ENCODE results near the gene DCAKD.

Gene DCAKD

GRCh38 chr17:45051060-45051719, at the start of gene DCAKD:
TSS of gene DCAKD (minus strand) at chr17:45051632. CDS start at chr17:45034885, 16,747 bp downstream.
- peak within 1 kb of the TSS; percentile 81 for H3K4me3 ChIP-seq (ENCODE audit: low read depth, low read length)
- DNase-seq (ENCODE audit: low read depth), result peak; percentile 88

GRCh38 chr17:45098869-45099616, 47.6 kb upstream of the DCAKD start:
- peak; percentile 42 for DNase-seq (ENCODE audit: low read depth)

DNA sequence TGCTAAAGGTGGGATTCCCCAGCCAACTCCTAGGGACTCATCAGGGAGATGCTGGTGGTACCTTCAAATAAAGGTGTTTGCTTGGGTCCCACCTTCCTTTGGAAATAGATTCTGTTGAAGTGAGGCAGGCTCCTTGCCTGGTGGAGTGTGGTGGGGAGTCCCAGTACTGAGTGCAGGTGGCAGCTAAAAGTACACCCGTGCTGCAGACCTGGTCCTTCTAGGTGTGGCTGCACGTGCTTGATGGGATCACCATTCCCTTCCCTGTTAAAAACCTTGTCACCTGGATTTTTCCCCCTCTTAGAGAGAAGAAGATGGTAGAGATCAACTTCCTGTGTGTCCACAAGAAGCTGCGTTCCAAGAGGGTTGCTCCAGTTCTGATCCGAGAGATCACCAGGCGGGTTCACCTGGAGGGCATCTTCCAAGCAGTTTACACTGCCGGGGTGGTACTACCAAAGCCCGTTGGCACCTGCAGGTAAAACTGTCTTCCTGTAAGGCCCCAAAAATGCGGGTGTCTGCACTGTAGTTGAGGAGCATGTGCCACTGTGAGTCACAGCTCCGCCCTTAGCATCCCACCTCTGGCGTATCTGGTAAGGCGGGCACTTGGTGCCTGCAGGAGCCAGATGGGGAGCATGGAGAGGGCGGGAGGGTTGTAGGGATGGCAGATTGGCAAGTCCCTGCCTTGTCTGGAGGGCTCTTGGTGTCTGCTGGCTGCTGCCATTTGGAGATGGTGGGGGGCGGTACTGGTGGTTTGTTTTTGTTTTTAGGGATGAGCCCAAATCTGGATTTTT, 46.8 kb upstream of the DCAKD start:
- no peak overlapping the region for H3K4me3 ChIP-seq (ENCODE audit: low read depth, low read length)
- no peak for DNase-seq (ENCODE audit: low read depth)

More at GRCh38 chr17:45098869-45099616, 47.6 kb upstream of the DCAKD start:
- H3K4me3 ChIP-seq (ENCODE audit: low read depth, low read length), result no peak overlapping the region

DNA sequence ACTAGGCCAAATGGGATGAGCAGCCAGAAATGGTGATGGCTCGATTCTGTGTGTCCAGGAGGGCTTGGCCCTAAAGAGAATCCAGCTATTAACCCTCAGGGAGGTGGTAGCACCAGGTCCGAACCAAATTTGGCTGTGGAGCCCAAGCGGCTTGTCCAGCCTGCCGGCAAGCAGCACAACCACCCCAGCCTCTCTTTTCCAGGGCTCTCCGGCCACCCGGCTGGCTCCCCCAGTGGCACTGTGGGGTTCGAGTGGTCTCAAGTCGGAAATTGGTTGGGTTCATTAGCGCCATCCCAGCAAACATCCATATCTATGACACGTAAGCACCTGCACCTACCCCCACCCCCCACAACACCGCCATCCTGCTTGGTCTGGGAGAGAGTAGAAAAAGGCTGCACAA, 45.5 kb upstream of the DCAKD start:
- H3K4me3 ChIP-seq (ENCODE audit: low read depth, low read length), result no peak overlapping the region
- DNase-seq (ENCODE audit: low read depth), result no peak

DNA sequence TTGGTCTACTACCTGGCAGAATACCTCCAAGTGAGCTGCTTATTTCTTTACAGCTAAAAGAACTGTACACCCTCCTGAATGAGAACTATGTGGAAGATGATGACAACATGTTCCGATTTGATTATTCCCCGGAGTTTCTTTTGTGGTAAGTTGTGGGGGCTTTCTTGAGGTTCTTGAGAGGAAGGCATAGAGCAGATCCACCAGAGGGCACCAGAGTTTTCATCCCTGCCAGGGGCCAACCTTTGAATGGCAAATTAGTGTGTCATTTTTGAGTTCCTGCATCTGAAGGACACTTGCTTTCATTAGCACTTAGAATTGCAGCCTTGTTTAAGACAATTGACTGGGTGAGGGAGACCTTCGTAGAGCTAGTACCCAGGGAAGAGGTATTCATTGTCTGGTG, 44.7 kb upstream of the DCAKD start:
- DNase-seq (ENCODE audit: low read depth), result no peak
- no peak overlapping the region for H3K4me3 ChIP-seq (ENCODE audit: low read depth, low read length)

- no peak overlapping the region for H3K4me3 ChIP-seq (ENCODE audit: low read depth, low read length)
- no peak for DNase-seq (ENCODE audit: low read depth)
These were observed 42.1 kb upstream of the DCAKD start for GRCh38 chr17:45093444-45094110.

DNA sequence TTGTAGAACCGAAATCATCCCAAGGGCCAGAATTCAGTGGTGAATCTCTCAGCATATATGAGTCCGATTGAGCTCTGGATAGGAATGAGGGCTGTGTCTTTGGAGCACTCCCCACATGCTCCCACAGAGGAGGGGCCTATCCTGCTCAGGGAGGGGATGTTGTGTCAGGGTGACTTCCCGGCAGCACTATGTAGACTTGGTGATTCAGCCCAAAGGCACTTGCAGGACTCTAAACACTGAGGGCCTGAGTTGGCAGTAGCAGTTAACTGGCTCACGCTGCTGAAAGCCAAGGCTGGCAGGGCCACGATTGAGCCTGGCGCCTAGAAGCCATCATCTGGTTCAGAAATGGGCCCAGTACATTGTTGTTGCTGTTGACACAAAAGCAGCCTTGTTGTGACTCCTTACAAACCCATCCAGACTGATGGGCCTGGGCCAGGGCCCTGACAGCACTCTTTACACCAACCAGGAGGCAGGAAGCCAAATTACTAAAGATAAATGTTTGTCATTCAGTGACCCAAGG, 41.5 kb upstream of the DCAKD start:
- peak; percentile 94 for DNase-seq (ENCODE audit: low read depth)
- H3K4me3 ChIP-seq (ENCODE audit: low read depth, low read length), result no peak overlapping the region

- H3K4me3 ChIP-seq (ENCODE audit: low read depth, low read length), result no peak overlapping the region
- DNase-seq (ENCODE audit: low read depth), result no peak
These were observed 40.5 kb upstream of the DCAKD start for GRCh38 chr17:45091778-45092425.

DNA sequence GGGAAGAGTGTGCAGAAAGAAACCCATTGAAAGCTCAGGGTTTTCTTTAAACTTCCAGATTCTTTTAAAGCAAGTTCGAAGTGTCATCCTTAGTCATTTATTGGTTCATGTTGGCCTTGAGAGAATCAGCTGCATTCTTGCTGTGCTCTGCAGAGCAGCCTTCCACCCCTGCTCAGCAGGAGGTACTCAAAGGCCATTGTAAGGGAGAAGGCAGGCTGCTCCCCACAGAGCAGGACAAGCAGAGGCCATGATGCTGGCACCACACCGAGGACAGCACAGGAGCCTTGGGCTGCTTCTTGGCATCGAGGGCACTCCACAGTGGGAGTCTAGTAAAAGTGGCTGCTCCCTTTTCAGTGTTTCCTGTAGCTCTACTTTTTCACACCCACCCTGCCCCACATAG, 39.3 kb upstream of the DCAKD start:
- no peak for DNase-seq (ENCODE audit: low read depth)
- H3K4me3 ChIP-seq (ENCODE audit: low read depth, low read length), result no peak overlapping the region

DNA sequence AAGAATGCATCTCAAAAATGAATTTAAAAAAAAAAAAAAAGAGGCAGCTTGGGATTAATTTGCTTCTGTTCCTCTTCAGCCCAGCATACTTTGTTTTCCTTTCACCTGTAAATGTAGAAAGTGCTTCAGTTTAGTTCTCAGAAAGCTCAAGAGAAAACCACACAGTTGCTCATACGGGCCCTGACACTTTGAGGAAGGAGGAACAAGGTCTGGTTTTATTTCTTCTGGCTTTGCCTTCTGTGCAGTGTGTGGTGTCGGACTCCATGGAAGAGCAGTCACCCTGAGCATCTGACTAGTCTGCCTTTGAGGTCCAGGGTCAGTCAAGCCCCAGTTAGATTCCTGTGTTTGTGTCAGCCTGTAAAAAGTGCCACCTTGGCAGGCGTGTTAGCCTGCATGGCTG, 37.3 kb upstream of the DCAKD start:
- H3K4me3 ChIP-seq (ENCODE audit: low read depth, low read length), result no peak overlapping the region
- DNase-seq (ENCODE audit: low read depth), result no peak

GRCh38 chr17:45087978-45088377, 36.5 kb upstream of the DCAKD start:
- no peak for DNase-seq (ENCODE audit: low read depth)
- no peak overlapping the region for H3K4me3 ChIP-seq (ENCODE audit: low read depth, low read length)

GRCh38 chr17:45087504-45087975, 36.1 kb upstream of the DCAKD start:
- DNase-seq (ENCODE audit: low read depth), result no peak

DNA sequence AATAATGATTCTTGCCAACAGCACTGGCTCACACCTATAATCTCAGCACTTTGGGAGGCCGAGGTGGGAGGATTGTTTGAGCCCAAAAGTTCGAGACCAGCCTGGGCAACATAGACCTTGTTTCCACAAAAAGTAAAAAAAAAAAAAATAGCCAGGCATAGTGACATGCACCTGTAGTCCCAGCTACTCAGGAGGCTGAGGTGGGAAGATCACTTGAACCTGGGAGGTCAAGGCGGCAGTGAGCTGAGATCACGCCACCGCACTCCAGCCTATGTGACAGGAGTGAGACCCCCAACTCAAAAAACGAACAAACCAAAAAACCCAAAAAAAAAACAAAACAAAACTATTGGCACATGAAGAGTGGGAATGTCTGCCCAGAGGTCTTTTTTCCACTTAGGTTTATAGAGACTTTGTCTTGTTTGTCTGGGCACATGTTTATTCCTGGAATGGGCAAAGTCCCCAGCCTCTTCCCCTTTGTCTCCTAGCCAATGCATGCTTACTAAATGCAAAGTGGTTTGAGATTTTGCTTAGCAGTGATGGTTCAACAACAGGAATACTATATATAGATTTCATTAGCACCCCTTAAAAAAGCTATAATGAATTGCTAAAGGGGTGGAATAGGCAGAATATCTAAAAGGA, 35.6 kb upstream of the DCAKD start:
- DNase-seq (ENCODE audit: low read depth), result no peak
- H3K4me3 ChIP-seq (ENCODE audit: low read depth, low read length), result no peak overlapping the region

More at GRCh38 chr17:45087504-45087975, 36.1 kb upstream of the DCAKD start:
- no peak overlapping the region for H3K4me3 ChIP-seq (ENCODE audit: low read depth, low read length)

- no peak for DNase-seq (ENCODE audit: low read depth)
- H3K4me3 ChIP-seq (ENCODE audit: low read depth, low read length), result no peak overlapping the region
These were observed 35.0 kb upstream of the DCAKD start for GRCh38 chr17:45086391-45086790.

GRCh38 chr17:45081047-45081703, 29.7 kb upstream of the DCAKD start:
- DNase-seq (ENCODE audit: low read depth), result no peak
- H3K4me3 ChIP-seq (ENCODE audit: low read depth, low read length), result no peak overlapping the region

DNA sequence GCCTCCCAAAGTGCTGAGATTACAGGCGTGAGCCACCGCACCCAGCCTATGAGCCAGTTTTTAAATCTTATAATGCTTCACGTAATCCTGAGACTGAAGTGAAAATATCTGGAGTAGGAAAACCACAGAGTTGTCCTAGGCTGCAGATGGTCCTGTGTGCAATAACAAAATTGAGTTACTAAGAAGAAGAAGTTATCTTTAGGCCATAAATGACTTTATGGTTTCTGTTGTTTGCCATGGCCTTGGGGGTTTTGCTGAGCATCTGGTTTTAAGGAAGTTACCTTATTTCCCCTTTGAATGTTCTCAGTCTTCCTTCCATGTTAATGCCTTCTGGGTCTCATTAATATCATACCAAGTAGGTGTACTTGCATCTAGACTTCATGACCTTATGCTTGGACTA, 26.2 kb upstream of the DCAKD start:
- no peak for DNase-seq (ENCODE audit: low read depth)
- no peak overlapping the region for H3K4me3 ChIP-seq (ENCODE audit: low read depth, low read length)

DNA sequence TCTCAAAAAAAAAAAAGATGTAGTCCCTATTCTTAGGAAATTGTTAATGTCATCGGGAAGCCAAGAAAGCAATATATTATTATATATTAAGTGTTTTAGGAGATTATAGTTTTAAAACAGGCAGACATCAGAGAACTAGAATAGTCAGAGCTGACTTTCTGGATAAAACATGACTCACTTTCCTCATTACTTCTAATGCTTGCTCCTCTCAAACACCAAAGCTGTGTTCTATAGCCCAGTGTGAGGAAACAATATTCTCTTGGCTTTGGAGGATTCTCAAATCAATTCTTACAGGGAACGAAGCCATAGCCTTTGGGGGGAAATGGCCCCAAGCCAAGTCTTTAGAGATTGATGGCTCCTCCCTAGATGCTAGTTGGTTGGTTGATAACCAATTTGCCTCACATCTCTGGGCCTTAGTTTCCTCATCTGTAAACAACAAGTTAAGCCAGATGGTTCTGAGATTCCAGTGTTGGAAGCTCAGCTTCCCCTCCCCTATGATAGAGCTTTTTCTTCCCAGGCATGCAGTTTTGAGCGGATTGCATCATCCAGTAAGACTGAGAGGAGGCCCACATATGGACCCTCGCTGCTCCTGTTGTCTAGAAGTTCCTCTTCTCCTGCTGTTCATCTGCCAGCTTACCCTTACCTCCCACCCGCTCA, 22.1 kb upstream of the DCAKD start:
- DNase-seq (ENCODE audit: low read depth), result peak; percentile 78
- H3K4me3 ChIP-seq (ENCODE audit: low read depth, low read length), result no peak overlapping the region

DNA sequence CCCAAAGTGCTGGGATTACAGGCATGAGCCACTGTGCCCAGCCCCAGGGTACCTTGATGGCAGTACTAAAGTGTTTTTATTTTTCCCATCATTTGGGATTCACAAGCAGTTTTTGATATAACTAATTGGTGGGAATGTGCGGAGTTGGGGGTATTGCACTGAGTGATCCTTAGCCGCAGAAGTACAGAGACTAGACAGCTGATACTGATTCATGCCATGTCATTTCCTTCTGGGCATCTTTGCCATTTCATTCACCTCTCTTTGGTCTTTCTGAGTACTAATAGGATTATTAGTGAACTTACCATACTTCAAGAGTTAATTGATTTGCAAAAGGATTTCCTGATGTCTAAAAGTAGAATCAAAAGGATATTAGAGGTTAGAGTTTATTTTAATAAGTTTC, 19.4 kb upstream of the DCAKD start:
- no peak for DNase-seq (ENCODE audit: low read depth)
- no peak overlapping the region for H3K4me3 ChIP-seq (ENCODE audit: low read depth, low read length)
